ENCODE measurements around the gene PARP15.

GRCh38 chr3:122587572-122587971, 10.1 kb downstream of the PARP15 start:
- TF ChIP-seq, protein P1, sequence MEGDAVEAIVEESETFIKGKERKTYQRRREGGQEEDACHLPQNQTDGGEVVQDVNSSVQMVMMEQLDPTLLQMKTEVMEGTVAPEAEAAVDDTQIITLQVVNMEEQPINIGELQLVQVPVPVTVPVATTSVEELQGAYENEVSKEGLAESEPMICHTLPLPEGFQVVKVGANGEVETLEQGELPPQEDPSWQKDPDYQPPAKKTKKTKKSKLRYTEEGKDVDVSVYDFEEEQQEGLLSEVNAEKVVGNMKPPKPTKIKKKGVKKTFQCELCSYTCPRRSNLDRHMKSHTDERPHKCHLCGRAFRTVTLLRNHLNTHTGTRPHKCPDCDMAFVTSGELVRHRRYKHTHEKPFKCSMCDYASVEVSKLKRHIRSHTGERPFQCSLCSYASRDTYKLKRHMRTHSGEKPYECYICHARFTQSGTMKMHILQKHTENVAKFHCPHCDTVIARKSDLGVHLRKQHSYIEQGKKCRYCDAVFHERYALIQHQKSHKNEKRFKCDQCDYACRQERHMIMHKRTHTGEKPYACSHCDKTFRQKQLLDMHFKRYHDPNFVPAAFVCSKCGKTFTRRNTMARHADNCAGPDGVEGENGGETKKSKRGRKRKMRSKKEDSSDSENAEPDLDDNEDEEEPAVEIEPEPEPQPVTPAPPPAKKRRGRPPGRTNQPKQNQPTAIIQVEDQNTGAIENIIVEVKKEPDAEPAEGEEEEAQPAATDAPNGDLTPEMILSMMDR (IDR thresholded peaks at IDR 0.05), result no peak
- no peak for TF ChIP-seq POLR2AphosphoS5 (IDR thresholded peaks at IDR 0.05)

Measured in gastroesophageal sphincter (tissue), 3 donors.